IMR-90 (cell line): ENCODE measurements around the gene UNC13C. TPM values are rescaled to one million over a fixed set of nuclear protein-coding genes. Genes with fewer than 3 reads are reported as not detected.

Experiments
- ATAC-seq: fragments of 200-7000 bp; cut with Tn5 transposase; 2 replicates; pipeline ENCODE4 v1.9.1; 2020; ENCODE audit warnings: low read depth, mild to moderate bottlenecking, moderate library complexity
- BruUV-seq: library from RNA; stranded (reverse); fragments of 400-500 nt; replicated peaks from 2 replicates; lab custom pipeline; 2021; lab: Mats Ljungman, UMichigan
- CTCF ChIA-PET: fragments of 300-600 bp; formaldehyde crosslinking; extraction: SDS; loops from one replicate; lab custom pipeline; 2021; ENCODE audit warnings: antibody characterized with exemption; lab: Yijun Ruan, JAX
- POLR2A ChIA-PET: fragments of 300-600 bp; sonication (Branson Sonifier 250); formaldehyde crosslinking; loops from one replicate; lab custom pipeline; 2022; ENCODE audit warnings: antibody characterized with exemption; ENCODE audit not compliant: unreplicated experiment; lab: Charles Lee
- DNase-seq: peaks from one replicate; pipeline ENCODE4 v3.0.0; 2013
- H2AFZ ChIP-seq: replicated peaks from 2 replicates; pipeline ENCODE3; 2013; ENCODE audit warnings: low read length, mild to moderate bottlenecking; ENCODE audit not compliant: poor library complexity
- H2AK5ac ChIP-seq: 2 replicates; pipeline ENCODE4 v1.6.1; 2013; ENCODE audit warnings: low read depth, low read length, inconsistent platforms
- H2AK9ac ChIP-seq: replicated peaks from 2 replicates; pipeline ENCODE3; 2013; ENCODE audit warnings: mild to moderate bottlenecking, low read depth, low read length, moderate library complexity; ENCODE audit not compliant: poor library complexity
- H2BK120ac ChIP-seq: 2 replicates; pipeline ENCODE4 v1.6.1; 2013; ENCODE audit warnings: low read depth, low read length, inconsistent platforms
- H2BK15ac ChIP-seq: 3 replicates; pipeline ENCODE4 v1.6.1; 2013; ENCODE audit warnings: low read depth, low read length, inconsistent platforms
- H2BK20ac ChIP-seq: 2 replicates; pipeline ENCODE4 v1.6.1; 2013; ENCODE audit warnings: low read depth, mild to moderate bottlenecking, inconsistent platforms, low read length, moderate library complexity
- H2BK5ac ChIP-seq: 2 replicates; pipeline ENCODE4 v1.6.1; 2013; ENCODE audit warnings: mild to moderate bottlenecking, low read depth, low read length, inconsistent platforms; ENCODE audit not compliant: poor library complexity, severe bottlenecking
- H3K14ac ChIP-seq: replicated peaks from 2 replicates; pipeline ENCODE4 v1.6.1; 2013; ENCODE audit warnings: low read depth, low read length, inconsistent platforms
- H3K18ac ChIP-seq: 2 replicates; pipeline ENCODE4 v1.6.1; 2013; ENCODE audit warnings: low read depth, low read length, control low read depth
- H3K23ac ChIP-seq: 2 replicates; pipeline ENCODE4 v1.6.1; 2013; ENCODE audit warnings: low read depth, low read length, inconsistent platforms
- H3K27ac ChIP-seq: 2 replicates; pipeline ENCODE4 v1.5.1; 2013; ENCODE audit warnings: mild to moderate bottlenecking, control low read depth, low read length; ENCODE audit not compliant: insufficient read depth
- H3K27me3 ChIP-seq: 2 replicates; pipeline ENCODE4 v1.6.1; 2013; ENCODE audit warnings: low read length; ENCODE audit not compliant: control insufficient read depth, insufficient read depth
- H3K36me3 ChIP-seq: 2 replicates; pipeline ENCODE4 v1.6.1; 2013; ENCODE audit warnings: low read length, mixed read lengths; ENCODE audit not compliant: control insufficient read depth, insufficient read depth
- H3K4ac ChIP-seq: 2 replicates; pipeline ENCODE4 v1.6.1; 2013; ENCODE audit warnings: low read depth, low read length, inconsistent platforms
- H3K4me1 ChIP-seq: 2 replicates; pipeline ENCODE4 v1.6.1; 2013; ENCODE audit warnings: low read length, mixed read lengths; ENCODE audit not compliant: control insufficient read depth, insufficient read depth
- H3K4me2 ChIP-seq: 2 replicates; pipeline ENCODE4 v1.6.1; 2013; ENCODE audit warnings: low read depth, mild to moderate bottlenecking, control low read depth, low read length, moderate library complexity
- H3K4me3 ChIP-seq: 2 replicates; pipeline ENCODE4 v1.5.1; 2013; ENCODE audit warnings: low read depth, mild to moderate bottlenecking, control low read depth, low read length, moderate library complexity; ENCODE audit not compliant: insufficient read depth
- H3K56ac ChIP-seq: 2 replicates; pipeline ENCODE4 v1.6.1; 2013; ENCODE audit warnings: low read length, inconsistent platforms; ENCODE audit not compliant: insufficient read depth; ENCODE audit errors: extremely low read depth
- H3K79me1 ChIP-seq, 2 experiments: 2 replicates each; pipeline ENCODE4 v1.6.1; 2013; ENCODE audit warnings: low read length in 2 of 2, inconsistent platforms in 1 of 2, low read depth in 1 of 2
- H3K9ac ChIP-seq: 2 replicates; pipeline ENCODE4 v1.6.1; 2013; ENCODE audit warnings: low read depth, low read length, control low read depth
- H3K9me1 ChIP-seq: 2 replicates; pipeline ENCODE4 v1.6.1; 2013; ENCODE audit warnings: low read length, inconsistent platforms; ENCODE audit not compliant: insufficient read depth
- H3K9me3 ChIP-seq: 2 replicates; pipeline ENCODE4 v1.6.1; 2013; ENCODE audit warnings: low read length; ENCODE audit not compliant: control insufficient read depth, insufficient read depth
- H4K20me1 ChIP-seq: 2 replicates; pipeline ENCODE4 v1.6.1; 2013; ENCODE audit warnings: low read length, inconsistent platforms; ENCODE audit not compliant: insufficient read depth
- H4K5ac ChIP-seq: 2 replicates; pipeline ENCODE4 v1.6.1; 2013; ENCODE audit warnings: mild to moderate bottlenecking, low read depth, low read length, control low read depth
- H4K8ac ChIP-seq, 2 experiments: 2 replicates each; pipeline ENCODE4 v1.6.1; 2013; ENCODE audit warnings: low read depth in 2 of 2, low read length in 2 of 2, control low read depth in 1 of 2, inconsistent platforms in 1 of 2
- H4K91ac ChIP-seq: 2 replicates; pipeline ENCODE4 v1.6.1; 2013; ENCODE audit warnings: low read depth, low read length, inconsistent platforms; ENCODE audit not compliant: insufficient read depth
- CEBPB ChIP-seq: IDR thresholded peaks from 2 replicates; pipeline ENCODE4 v1.6.1; 2012; ENCODE audit warnings: low read depth, low read length, improper control_type of control experiment
- CTCF ChIP-seq: conservative IDR thresholded peaks from 2 replicates; pipeline ENCODE4 v1.5.1; 2012; ENCODE audit warnings: mild to moderate bottlenecking, low read depth, low read length, improper control_type of control experiment
- ELK1 ChIP-seq: fragments of 150-350 bp; IDR thresholded peaks from 2 replicates; pipeline ENCODE4 v1.6.1; 2016; ENCODE audit warnings: low read depth, mild to moderate bottlenecking, low read length, moderate library complexity, borderline replicate concordance
- FOS ChIP-seq: fragments of 150-350 bp; IDR thresholded peaks from 2 replicates; pipeline ENCODE4 v1.6.1; 2016; ENCODE audit warnings: low read depth, low read length
- MAFK ChIP-seq: IDR thresholded peaks from 2 replicates; pipeline ENCODE4 v1.6.1; 2012; ENCODE audit warnings: low read depth, low read length, improper control_type of control experiment
- MAZ ChIP-seq: IDR thresholded peaks from 2 replicates; pipeline ENCODE4 v1.6.1; 2012; ENCODE audit warnings: low read depth, mild to moderate bottlenecking, low read length, improper control_type of control experiment, moderate library complexity, borderline replicate concordance
- MXI1 ChIP-seq: IDR thresholded peaks from 2 replicates; pipeline ENCODE4 v1.6.1; 2012; ENCODE audit warnings: low read depth, mild to moderate bottlenecking, low read length, moderate library complexity, borderline replicate concordance
- NFE2L2 ChIP-seq: fragments of 150-350 bp; IDR thresholded peaks from 2 replicates; pipeline ENCODE4 v1.6.1; 2016; ENCODE audit warnings: low read depth, mild to moderate bottlenecking, low read length
- RAD21 ChIP-seq: IDR thresholded peaks from 2 replicates; pipeline ENCODE4 v1.6.1; 2012; ENCODE audit warnings: low read length, improper control_type of control experiment
- RCOR1 ChIP-seq: IDR thresholded peaks from 2 replicates; pipeline ENCODE4 v1.6.1; 2012; ENCODE audit warnings: mild to moderate bottlenecking, low read length, improper control_type of control experiment; ENCODE audit not compliant: insufficient replicate concordance
- RFX5 ChIP-seq: IDR thresholded peaks from 2 replicates; pipeline ENCODE4 v1.8.0; 2012; ENCODE audit warnings: low read depth, mild to moderate bottlenecking, low read length, moderate library complexity
- WGBS, 2 experiments: methylation state at CpG; one replicate each; pipeline versions ENCODE4 v1.1.5 to v1.1.7; 2013; ENCODE audit warnings: missing lambda C conversion rate in 2 of 2; ENCODE audit not compliant: insufficient read length in 1 of 2; ENCODE audit errors: extremely low coverage in 2 of 2; 5-methylcytosine and 5-hydroxymethylcytosine counted together
- dilution Hi-C: fragments of 300-500 bp; cut with HindIII; formaldehyde crosslinking; loops from one replicate; pipeline ENCODE4 v1.14.3; 2018; ENCODE audit warnings: low sequenced_read_pairs; ENCODE audit not compliant: unreplicated experiment
- in situ Hi-C: fragments of 300-500 bp; cut with MboI; formaldehyde crosslinking; loops from 3 replicates; pipeline ENCODE4 v1.14.3; 2019; ENCODE audit warnings: low sequenced_read_pairs, inconsistent platforms, mixed read lengths
- intact Hi-C: fragments of 100-400 bp; cut with micrococcal nuclease; formaldehyde crosslinking; loops from 2 replicates; pipeline ENCODE4 v1.10.0; 2022
- polyA plus RNA-seq, 3 experiments: library from polyadenylated mRNA; depleted of rRNA; stranded (reverse); fragments of >200 nt; gene quantifications; 2 replicates each; pipeline ENCODE4 v1.2.3, GENCODE V29; 2012; ENCODE audit warnings: low replicate concordance in 1 of 3
- total RNA-seq: library from RNA; depleted of rRNA; stranded (reverse); fragments of >200 nt; gene quantifications from 2 replicates; pipeline ENCODE4 v1.2.3, GENCODE V29; 2012

UNC13C gene
- total and polyA plus RNA-seq, 2 of the 4 experiments (the other 2 are of a cell fraction): not detected

DNA sequence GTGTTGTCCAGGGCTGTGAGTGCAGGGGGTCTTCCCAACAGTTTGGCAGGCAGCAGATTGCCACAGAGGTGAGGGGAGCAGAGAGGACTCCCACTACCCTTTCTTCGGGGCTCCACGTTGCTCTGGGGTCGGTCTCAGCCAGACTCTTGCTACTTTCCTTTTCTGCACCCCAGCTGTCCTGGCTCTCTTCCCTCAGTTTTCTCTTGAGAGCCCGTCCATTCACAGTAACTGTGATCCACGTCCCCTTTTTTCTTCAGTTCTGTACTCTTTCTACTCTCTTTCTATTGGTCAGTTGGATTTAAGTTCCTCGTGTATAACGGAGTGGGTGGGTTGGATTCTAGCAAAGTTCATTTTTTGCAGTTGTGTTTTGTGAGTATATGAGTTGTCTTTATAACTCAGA, 105.8 kb downstream of the UNC13C start:
- H2BK20ac ChIP-seq: no peak overlapping the region
- no peaks in the 10 kb centered on the region for H3K27me3 ChIP-seq
- H2AK9ac ChIP-seq: no peak overlapping the region
- TF ChIP-seq RFX5 (no peak), MAZ (no peak), FOS (no peak), RCOR1 (no peak), CEBPB (no peak), MAFK (no peak), MXI1 (no peak), NFE2L2 (no peak), RAD21 (no peak), CTCF (no peak), ELK1 (no peak)
- no peak overlapping the region for H2BK15ac ChIP-seq
- H2BK5ac ChIP-seq: no peak overlapping the region
- H3K9ac ChIP-seq: no peak overlapping the region
- H3K56ac ChIP-seq: no peak overlapping the region
- CTCF ChIA-PET: no interaction called here
- DNase-seq (no peak), ATAC-seq (no peak)
- dilution Hi-C loops: no loop called here
- no peak overlapping the region for H2BK120ac ChIP-seq
- no peak overlapping the region for H4K5ac ChIP-seq
- no peak overlapping the region for H4K8ac ChIP-seq
- no peaks in the 10 kb centered on the region for H4K20me1 ChIP-seq
- H3K14ac ChIP-seq: no peak overlapping the region
- no peaks in the 10 kb centered on the region for H3K79me1 ChIP-seq
- H3K4me3 ChIP-seq: no peak overlapping the region
- H3K9me3 ChIP-seq: peaks cover 2% of the 10 kb centered on the region; the same call in 1 of the 2 replicates
- intact Hi-C loops: loop anchor here (10.0 kb wide), 1 partner anchor 1211 kb away; no protein-coding TSS in a partner anchor
- no peak overlapping the region for H2AFZ ChIP-seq
- no CpG with 5 or more reads among the region's 7 CpGs for WGBS, 2 experiments
- no peak overlapping the region for H3K18ac ChIP-seq
- no peaks in the 10 kb centered on the region for H3K36me3 ChIP-seq
- no peaks in the 10 kb centered on the region for H3K4me1 ChIP-seq
- in situ Hi-C loops: no loop called here
- no peak overlapping the region for H2AK5ac ChIP-seq
- no peak overlapping the region for H3K4me2 ChIP-seq
- no peak overlapping the region for H3K27ac ChIP-seq
- H4K91ac ChIP-seq: no peak overlapping the region
- H3K23ac ChIP-seq: no peak overlapping the region
- no peak overlapping the region for H3K4ac ChIP-seq
- POLR2A ChIA-PET: no interaction called here
- H3K9me1 ChIP-seq: no peaks in the 10 kb centered on the region
- no TSS peak for BruUV-seq
